ENCODE data around the gene PUSL1.

The PUSL1 gene

DNA sequence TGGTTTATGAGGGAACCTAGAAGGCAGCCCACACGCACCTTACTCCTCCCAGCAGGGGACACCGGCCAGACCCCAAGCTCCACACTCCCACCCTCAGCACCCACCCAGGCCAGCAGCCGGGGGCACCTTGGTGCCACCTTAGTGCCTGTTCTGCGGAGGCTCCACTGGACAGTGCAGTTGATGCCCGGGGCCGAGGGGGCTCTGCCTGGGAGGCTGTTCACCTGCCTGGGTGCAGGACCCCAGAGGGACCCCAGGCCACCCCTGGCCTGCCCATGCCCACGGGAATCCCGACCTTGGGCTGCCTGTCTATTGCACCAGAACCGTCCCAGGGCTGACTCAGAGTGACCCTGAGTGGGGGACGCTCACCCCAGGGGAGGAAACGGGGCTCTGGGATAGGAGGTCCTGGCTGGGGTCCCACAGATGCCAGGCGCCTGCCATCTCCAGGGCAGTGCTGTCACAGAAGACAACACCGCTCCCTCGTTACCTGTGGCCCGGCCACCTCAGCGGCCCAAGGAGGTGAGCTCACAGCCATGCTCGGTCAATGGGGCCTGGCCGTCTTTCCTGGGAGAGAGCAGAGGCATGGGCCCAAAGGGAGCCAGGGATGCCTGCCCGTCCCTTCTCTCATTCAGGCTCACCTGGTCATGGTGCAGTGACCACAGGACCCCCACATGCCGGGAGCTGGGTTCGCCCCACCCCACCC is 27.5 kb upstream of the PUSL1 start:
- DNase-seq, result no peak

GRCh38 chr1:1281533-1282321 is 26.7 kb upstream of the PUSL1 start:
- no peak for DNase-seq

- no peak for DNase-seq
Observed at GRCh38 chr1:1282998-1283397, 25.4 kb upstream of the PUSL1 start.

DNA sequence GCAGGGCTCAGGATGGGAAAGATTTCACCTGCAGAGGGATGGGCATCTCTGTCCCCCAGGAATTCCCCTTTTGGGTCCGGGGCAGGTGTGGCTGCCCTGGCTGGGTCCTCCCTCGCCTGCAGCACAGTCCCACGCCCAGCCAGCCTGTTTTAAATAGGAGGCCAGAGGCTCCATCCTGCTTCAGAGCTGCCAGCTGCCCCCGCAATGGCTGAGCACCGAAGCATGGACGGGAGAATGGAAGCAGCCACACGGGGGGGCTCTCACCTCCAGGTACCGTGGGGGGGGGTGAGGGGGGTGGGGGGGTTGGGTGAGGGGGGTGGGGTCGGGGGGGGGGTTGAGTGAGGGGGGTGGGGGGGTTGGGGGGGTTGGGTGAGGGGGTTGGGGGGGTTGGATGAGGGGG is 24.6 kb upstream of the PUSL1 start:
- peak; percentile 39 for DNase-seq

DNA sequence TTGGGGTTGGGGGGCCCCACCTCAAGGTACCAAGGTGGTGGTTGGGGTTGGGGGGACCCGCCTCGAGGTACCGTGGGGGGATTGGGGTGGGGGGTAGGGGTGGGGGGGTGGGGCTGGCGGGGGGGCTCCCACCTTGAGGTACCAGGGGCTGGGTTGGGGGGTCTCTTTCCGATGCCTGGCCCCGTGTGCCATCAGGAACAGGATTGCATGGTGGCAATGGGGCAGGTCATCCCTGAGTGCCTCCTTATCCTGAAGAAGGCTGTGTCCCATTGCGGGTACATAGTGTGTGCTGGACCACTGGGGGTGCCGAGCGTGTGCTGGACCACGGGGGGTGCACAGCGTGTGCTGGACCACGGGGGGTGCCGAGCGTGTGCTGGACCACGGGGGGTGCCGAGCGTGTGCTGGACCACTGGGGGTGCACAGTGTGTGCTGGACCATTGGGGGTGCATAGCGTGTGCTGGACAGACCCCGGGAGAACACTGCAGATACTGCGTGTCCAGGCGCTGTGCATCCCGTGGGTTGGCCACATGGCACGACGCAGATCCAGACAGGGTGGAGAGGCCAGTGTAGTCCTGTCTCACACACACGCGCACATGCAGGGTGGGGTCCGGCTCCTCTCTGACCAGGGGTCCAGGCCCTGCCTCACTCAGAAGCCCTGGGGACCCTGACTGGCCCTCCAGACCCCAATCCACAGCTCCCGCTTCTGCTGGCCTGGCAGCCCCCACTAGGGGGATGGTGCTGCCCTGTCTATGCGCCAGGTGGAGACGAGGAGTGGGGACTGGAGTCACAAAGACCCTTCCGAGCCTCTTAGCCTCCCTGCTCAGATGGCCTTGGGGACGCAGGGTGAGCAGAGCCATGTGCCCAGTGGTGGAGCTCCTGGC is 23.9 kb upstream of the PUSL1 start:
- DNase-seq, result no peak

GRCh38 chr1:1285102-1285571 is 23.3 kb upstream of the PUSL1 start:
- DNase-seq, result no peak

GRCh38 chr1:1285611-1286311 is 22.6 kb upstream of the PUSL1 start:
- no peak for DNase-seq

GRCh38 chr1:1286313-1287261 is 21.8 kb upstream of the PUSL1 start:
- DNase-seq, result no peak

DNA sequence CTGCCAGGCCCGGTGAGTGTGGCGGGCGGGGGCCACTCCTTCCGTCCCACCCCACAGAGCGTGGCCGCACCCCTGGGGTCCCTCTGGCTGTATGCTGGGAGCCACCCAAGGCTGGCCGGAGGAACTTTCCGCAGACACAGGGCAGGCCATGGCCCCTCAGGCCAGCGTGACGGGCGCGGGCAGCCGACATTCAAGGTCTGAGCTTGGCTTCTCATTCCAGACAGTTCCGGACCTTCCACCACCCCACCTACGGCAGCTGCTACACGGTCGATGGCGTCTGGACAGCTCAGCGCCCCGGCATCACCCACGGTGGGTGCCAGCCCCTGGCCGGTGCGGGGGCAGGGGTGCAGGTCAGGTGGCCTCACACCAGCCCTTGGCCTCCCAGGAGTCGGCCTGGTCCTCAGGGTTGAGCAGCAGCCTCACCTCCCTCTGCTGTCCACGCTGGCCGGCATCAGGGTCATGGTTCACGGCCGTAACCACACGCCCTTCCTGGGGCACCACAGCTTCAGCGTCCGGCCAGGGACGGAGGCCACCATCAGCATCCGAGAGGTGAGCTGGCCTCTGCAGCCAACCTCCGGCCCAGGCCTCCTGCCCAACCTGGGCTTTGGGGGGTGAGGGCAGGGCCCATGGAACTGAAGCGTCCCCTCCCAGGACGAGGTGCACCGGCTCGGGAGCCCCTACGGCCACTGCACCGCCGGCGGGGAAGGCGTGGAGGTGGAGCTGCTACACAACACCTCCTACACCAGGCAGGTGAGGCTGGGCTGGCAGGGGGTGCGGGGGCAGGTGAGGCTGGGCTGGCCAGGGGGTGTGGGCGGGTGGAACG is 20.9 kb upstream of the PUSL1 start:
- DNase-seq, result peak; percentile 47

- DNase-seq, result peak; percentile 56
Observed at GRCh38 chr1:1290238-1290731, 18.1 kb upstream of the PUSL1 start.

DNA sequence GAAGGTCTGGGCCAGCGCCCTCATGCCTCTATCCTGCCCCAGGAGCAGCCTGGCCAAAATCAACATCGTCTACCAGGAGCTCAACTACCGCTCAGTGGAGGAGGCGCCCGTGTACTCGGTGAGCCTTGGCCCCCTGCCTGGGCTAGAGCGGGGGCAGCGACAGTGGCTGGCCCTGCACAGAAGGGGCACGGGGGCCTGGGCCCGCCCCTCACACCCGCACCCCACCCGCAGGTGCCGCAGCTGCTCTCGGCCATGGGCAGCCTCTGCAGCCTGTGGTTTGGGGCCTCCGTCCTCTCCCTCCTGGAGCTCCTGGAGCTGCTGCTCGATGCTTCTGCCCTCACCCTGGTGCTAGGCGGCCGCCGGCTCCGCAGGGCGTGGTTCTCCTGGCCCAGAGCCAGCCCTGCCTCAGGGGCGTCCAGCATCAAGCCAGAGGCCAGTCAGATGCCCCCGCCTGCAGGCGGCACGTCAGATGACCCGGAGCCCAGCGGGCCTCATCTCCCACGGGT is 17.3 kb upstream of the PUSL1 start:
- DNase-seq, result peak; percentile 66

- DNase-seq, result peak; percentile 80
Observed at GRCh38 chr1:1291548-1292441, 16.6 kb upstream of the PUSL1 start.

DNA sequence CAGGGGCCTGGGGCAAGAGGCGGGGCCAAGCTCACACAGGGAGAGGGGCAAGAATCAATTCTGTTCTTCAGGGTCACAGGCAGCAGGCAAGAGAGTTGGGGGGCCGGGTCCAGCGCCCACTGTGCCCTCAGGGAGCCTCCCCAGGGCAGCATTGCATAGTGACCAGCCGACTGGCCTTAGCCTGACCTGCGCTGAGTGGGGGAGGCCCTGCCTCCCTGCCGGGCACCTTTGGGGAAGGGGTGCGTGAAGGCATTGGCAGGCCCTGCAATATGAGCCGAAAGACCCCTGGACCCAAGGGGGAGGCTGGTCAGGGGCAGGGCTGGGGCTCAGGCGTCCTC is 16.0 kb upstream of the PUSL1 start:
- DNase-seq, result no peak

DNA sequence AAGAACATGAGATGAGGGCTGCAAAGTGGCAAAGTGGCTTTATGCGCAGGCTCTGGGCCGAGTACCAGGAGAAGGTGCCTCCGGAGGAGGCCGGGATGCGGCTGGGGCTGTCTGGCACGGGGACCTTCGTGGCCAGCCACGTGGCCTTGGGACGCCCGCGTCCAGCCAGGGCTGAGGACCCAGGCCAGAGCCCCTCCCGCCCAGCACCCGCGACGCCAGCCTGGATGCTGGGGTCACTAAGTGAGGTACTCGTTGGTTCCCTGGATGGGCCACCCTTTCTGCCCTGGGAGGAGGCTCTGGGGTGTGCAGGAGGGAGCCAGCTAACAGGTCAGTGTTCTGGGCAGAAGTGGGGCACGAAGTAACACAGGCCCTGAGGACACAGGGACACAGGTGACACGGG is 15.5 kb upstream of the PUSL1 start:
- DNase-seq, result no peak

- no peak for DNase-seq
Observed at GRCh38 chr1:1293263-1294249, 14.8 kb upstream of the PUSL1 start.

- DNase-seq, result no peak
Observed at GRCh38 chr1:1294250-1294890, 14.0 kb upstream of the PUSL1 start.

DNA sequence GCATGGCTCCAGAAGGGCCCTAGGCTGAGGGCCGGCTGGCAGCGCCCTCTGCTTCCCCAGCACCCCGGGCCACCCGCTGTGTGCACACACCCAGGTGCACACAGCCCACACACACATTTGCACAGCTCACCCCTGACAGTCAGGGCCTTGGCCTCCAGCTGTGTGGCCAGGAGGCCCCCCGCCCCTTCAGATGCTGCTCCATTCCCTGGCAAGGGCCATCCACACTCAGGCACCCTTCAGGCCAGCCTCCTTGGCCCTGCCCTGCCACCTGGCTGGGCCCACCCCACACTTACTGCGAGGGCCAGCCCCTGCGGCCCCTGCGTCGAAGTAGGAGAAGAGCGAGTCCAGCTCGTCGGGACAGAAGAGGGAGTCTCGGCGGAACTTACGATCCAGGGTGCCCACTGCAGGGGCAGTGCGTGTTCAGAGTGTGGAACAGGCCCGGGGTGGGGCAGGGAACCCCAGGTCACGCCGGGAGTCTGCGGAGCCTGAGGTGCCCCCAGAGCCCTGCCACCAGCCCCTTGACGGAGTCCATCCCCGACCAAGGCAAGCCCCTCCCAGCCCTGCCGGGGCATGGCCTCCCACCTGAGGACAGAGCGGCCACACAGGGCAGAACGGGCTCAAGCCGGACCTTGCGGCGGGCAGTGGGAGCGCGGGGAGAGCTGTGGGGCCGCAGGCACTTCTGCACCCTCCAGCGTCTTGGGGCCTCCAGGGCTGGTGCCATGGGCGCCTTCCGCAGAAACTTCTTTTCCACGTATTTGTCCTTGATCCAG is 13.1 kb upstream of the PUSL1 start:
- no peak for DNase-seq
